B cell (primary cell): ENCODE results near the gene STX8. TPM values are rescaled to one million over a fixed set of nuclear protein-coding genes. Genes with fewer than 3 reads are reported as not detected.
"Not testable (repeated sequence)": the region's sequence is repeated elsewhere in the genome, so short reads cannot be mapped to it uniquely, and the experiment has no call there.

ENCODE experiments used
- ATAC-seq: fragments of 200-7000 bp; cut with Tn5 transposase; one replicate; pipeline ENCODE4 v1.10.0; 2021; ENCODE audit warnings: low read depth, mild to moderate bottlenecking, moderate number of reproducible peaks, moderate library complexity
- CTCF ChIA-PET: fragments of 350-600 bp; sonication (Branson Sonifier 250); formaldehyde crosslinking; loops from one replicate; lab custom pipeline; 2021; ENCODE audit warnings: antibody characterized with exemption, inconsistent platforms; lab: Charles Lee
- POLR2A ChIA-PET: fragments of 350-600 bp; sonication (Branson Sonifier 250); formaldehyde crosslinking; loops from one replicate; lab custom pipeline; 2021; ENCODE audit warnings: antibody characterized with exemption; lab: Charles Lee
- DNase-seq: peaks from one replicate; pipeline ENCODE4 v3.0.0; 2013
- H2AFZ ChIP-seq: 2 replicates; pipeline ENCODE4 v1.6.1; 2012; ENCODE audit warnings: mild to moderate bottlenecking, low read depth, low read length; ENCODE audit not compliant: insufficient read depth, poor library complexity, severe bottlenecking
- H3K27ac ChIP-seq, 2 donors: 1 replicate in 1 of 2; 2 replicates in 1 of 2; pipeline ENCODE4 v1.5.1; 2012 to 2013; ENCODE audit warnings: low read length in 2 of 2, mild to moderate bottlenecking in 2 of 2, moderate library complexity in 1 of 2
- H3K27me3 ChIP-seq, 4 experiments: fragments of 200-600 bp in 1 of 4; sonication (generic) in 1 of 4; replicated peaks in 1 of 4; 1 replicate in 2 of 4; 2 replicates in 2 of 4; pipeline versions ENCODE4 v1.6.1 to v1.7.0; 2013 to 2016; ENCODE audit warnings: low read length in 3 of 4, mild to moderate bottlenecking in 2 of 4, mixed read lengths in 1 of 4, moderate library complexity in 1 of 4; ENCODE audit not compliant: insufficient read depth in 4 of 4, control insufficient read depth in 3 of 4; ENCODE audit errors: control extremely low read depth in 1 of 4
- H3K36me3 ChIP-seq, 2 experiments: replicated peaks in 1 of 2; 1 replicate in 1 of 2; 2 replicates in 1 of 2; pipeline versions ENCODE4 v1.6.1 to v1.7.1; 2013; ENCODE audit warnings: low read length in 1 of 2; ENCODE audit not compliant: insufficient read depth in 2 of 2, control insufficient read depth in 1 of 2; ENCODE audit errors: control extremely low read depth in 1 of 2, extremely low read depth in 1 of 2
- H3K4me1 ChIP-seq, 2 donors: fragments of 200-600 bp in 1 of 2; sonication (generic) in 1 of 2; 1 replicate in 1 of 2; 2 replicates in 1 of 2; pipeline versions ENCODE4 v1.5.1 to v1.6.1; 2013 to 2017; ENCODE audit warnings: low read length in 2 of 2; ENCODE audit not compliant: control insufficient read depth in 2 of 2, insufficient read depth in 2 of 2
- H3K4me2 ChIP-seq: replicated peaks from 2 replicates; pipeline ENCODE3; 2012; ENCODE audit warnings: mild to moderate bottlenecking, low read depth, low read length; ENCODE audit not compliant: poor library complexity, severe bottlenecking
- H3K4me3 ChIP-seq, 5 experiments: fragments of 200-600 bp in 1 of 5; sonication (generic) in 1 of 5; 1 replicate in 3 of 5; 2 replicates in 2 of 5; pipeline versions ENCODE4 v1.5.1 to v1.7.0; 2011 to 2016; ENCODE audit warnings: low read length in 4 of 5, mild to moderate bottlenecking in 4 of 5, low read depth in 2 of 5, control low read depth in 1 of 5, moderate library complexity in 1 of 5; ENCODE audit not compliant: insufficient read depth in 1 of 5; ENCODE audit errors: control extremely low read depth in 1 of 5, extremely low read depth in 1 of 5
- H3K79me2 ChIP-seq: fragments of 200-600 bp; sonication (generic); one replicate; pipeline ENCODE4 v1.6.0; 2016; ENCODE audit warnings: low read length; ENCODE audit not compliant: control insufficient read depth, insufficient read depth
- H3K9ac ChIP-seq: fragments of 200-600 bp; sonication (generic); 2 replicates; pipeline ENCODE4 v1.6.1; 2017; ENCODE audit warnings: mild to moderate bottlenecking, low read length, moderate library complexity
- H3K9me3 ChIP-seq, 3 donors: one replicate each; pipeline versions ENCODE4 v1.6.1 to v1.7.1; 2013; ENCODE audit warnings: low read length in 2 of 3; ENCODE audit not compliant: control insufficient read depth in 2 of 3, insufficient read depth in 1 of 3; ENCODE audit errors: control extremely low read depth in 1 of 3
- H4K20me1 ChIP-seq: 2 replicates; pipeline ENCODE4 v1.6.0; 2012; ENCODE audit warnings: mild to moderate bottlenecking, low read length; ENCODE audit not compliant: insufficient read depth, control insufficient read depth, poor library complexity, severe bottlenecking
- H3K27ac Mint-ChIP-seq: one replicate; pipeline ENCODE4 v1.8.0; 2021; ENCODE audit warnings: mixed read lengths
- H3K27me3 Mint-ChIP-seq: one replicate; pipeline ENCODE4 v1.8.0; 2021; ENCODE audit warnings: mixed read lengths
- H3K4me1 Mint-ChIP-seq: one replicate; pipeline ENCODE4 v1.8.0; 2021; ENCODE audit warnings: mixed read lengths
- H3K4me3 Mint-ChIP-seq: one replicate; pipeline ENCODE4 v1.8.0; 2021; ENCODE audit warnings: mixed read lengths
- H3K9me3 Mint-ChIP-seq: one replicate; pipeline ENCODE4 v1.8.0; 2022; ENCODE audit warnings: mixed read lengths; ENCODE audit not compliant: insufficient read depth
- CTCF ChIP-seq: fragments of 200-600 bp; IDR thresholded peaks from one replicate; pipeline ENCODE4 v1.8.0; 2022; ENCODE audit warnings: antibody characterized with exemption, mild to moderate bottlenecking
- EZH2 ChIP-seq: IDR thresholded peaks from 2 replicates; pipeline ENCODE4 v1.6.1; 2012; ENCODE audit warnings: borderline replicate concordance, low read depth, mild to moderate bottlenecking, moderate library complexity, low read length; ENCODE audit not compliant: insufficient read depth, poor library complexity, severe bottlenecking
- WGBS: methylation state at CpG from one replicate; pipeline ENCODE4 v1.1.5; 2013; ENCODE audit warnings: missing lambda C conversion rate; ENCODE audit not compliant: insufficient coverage; 5-methylcytosine and 5-hydroxymethylcytosine counted together
- intact Hi-C: fragments of 100-400 bp; cut with micrococcal nuclease; formaldehyde crosslinking; loops from one replicate; pipeline ENCODE4 v1.10.0; 2022
- polyA plus RNA-seq: library from polyadenylated mRNA; depleted of rRNA; stranded (reverse); fragments of >200 nt; gene quantifications from 2 replicates; pipeline ENCODE4 v1.2.3, GENCODE V29; 2012
- total RNA-seq, 2 donors: library from RNA; stranded (reverse); fragments of 120-200 nt in 1 of 2; gene quantifications; 1 replicate in 1 of 2; 2 replicates in 1 of 2; pipeline versions ENCODE4 v1.2.3 to v1.2.4, GENCODE V29; 2013 to 2022

The STX8 gene
- total and polyA plus RNA-seq, 2 donors (not counting 1 experiment from before 2014, with no cell fraction given): 35.8 to 61.5 TPM

GRCh38 chr17:9339958-9340357 is 235.7 kb downstream of the STX8 start:
- Histone ChIP-seq H3K27me3 (no peaks in the 10 kb centered on the region), H3K9ac (no peak overlapping the region), H3K9me3 (peaks cover 4 to 11% (median 10%) of the 10 kb centered on the region in 3 donors), H2AFZ (no peak overlapping the region), H3K27ac (no peak overlapping the region), H3K4me1 (no peaks in the 10 kb centered on the region), H3K79me2 (no peaks in the 10 kb centered on the region), H3K36me3 (no peaks in the 10 kb centered on the region), H3K4me3 (no peak overlapping the region), H4K20me1 (no peaks in the 10 kb centered on the region), H3K4me2 (no peak overlapping the region)
- TF ChIP-seq CTCF (no peak), EZH2 (no peak)
- Mint-ChIP-seq H3K9me3 (peaks cover 7% of the 10 kb centered on the region), H3K27ac (no peak overlapping the region), H3K4me3 (no peak overlapping the region), H3K27me3 (no peaks in the 10 kb centered on the region), H3K4me1 (peaks cover 3% of the 10 kb centered on the region)
- DNase-seq: no peak
- no peak for ATAC-seq
- intact Hi-C loops: no loop called here
- POLR2A ChIA-PET: no interaction called here
- CTCF ChIA-PET: no interaction called here
- WGBS: 97% methylated on average over 3 of the region's 7 CpGs

- H3K36me3 ChIP-seq, H3K79me2 ChIP-seq, ATAC-seq, H3K4me3 ChIP-seq, H3K4me1 Mint-ChIP-seq, H3K4me1 ChIP-seq, H3K27ac ChIP-seq, H2AFZ ChIP-seq, H4K20me1 ChIP-seq, intact Hi-C loops, H3K4me2 ChIP-seq, H3K9ac ChIP-seq, H3K27me3 Mint-ChIP-seq, H3K27me3 ChIP-seq, H3K4me3 Mint-ChIP-seq, DNase-seq, H3K27ac Mint-ChIP-seq, POLR2A ChIA-PET, CTCF ChIA-PET: not testable (repeated sequence)
- peaks cover 12% of the 10 kb centered on the region for H3K9me3 Mint-ChIP-seq
- WGBS: 100% methylated on average over 5 of the region's 10 CpGs
- peaks cover 4 to 14% (median 13%) of the 10 kb centered on the region in 3 donors for H3K9me3 ChIP-seq
Observed at GRCh38 chr17:9339482-9339881, 236.1 kb downstream of the STX8 start.
